K562 (cell line): ENCODE measurements around the gene RAB31. TPM values are rescaled to one million over a fixed set of nuclear protein-coding genes. Genes with fewer than 3 reads are reported as not detected.
A peak's percentile ranks its signal among the peaks of the same experiment; 100 is the strongest.

Experiments used
- CBFA2T3 ChIP-seq: fragments of 450-650 bp; IDR thresholded peaks from 2 replicates; pipeline ENCODE4 v1.6.1; 2017
- DNMT1 ChIP-seq: fragments of 450-650 bp; IDR thresholded peaks from 2 replicates; pipeline ENCODE4 v1.6.1; 2016; ENCODE audit warnings: antibody characterized with exemption, mild to moderate bottlenecking
- MAFG ChIP-seq: fragments of 450-650 bp; conservative IDR thresholded peaks from 2 replicates; pipeline ENCODE4 v1.6.1; 2016; ENCODE audit warnings: missing genetic modification characterization, missing compliant biosample characterization
- MED1 ChIP-seq: sonication (generic); formaldehyde crosslinking; IDR thresholded peaks from 2 replicates; pipeline ENCODE4 v1.8.1; 2023; ENCODE audit warnings: missing genetic modification reagents, borderline replicate concordance
- NCOR1 ChIP-seq: fragments of 450-650 bp; IDR thresholded peaks from 2 replicates; pipeline ENCODE4 v1.6.1; 2016; ENCODE audit warnings: mild to moderate bottlenecking, moderate library complexity
- PHF20 ChIP-seq: fragments of 450-650 bp; IDR thresholded peaks from 2 replicates; pipeline ENCODE4 v1.6.1; 2018; ENCODE audit not compliant: partially characterized antibody
- ZFP36 ChIP-seq: fragments of 150-350 bp; IDR thresholded peaks from 2 replicates; pipeline ENCODE4 v1.6.1; 2018; ENCODE audit warnings: low read length, low read depth; ENCODE audit not compliant: partially characterized antibody
- ZNF316 ChIP-seq: fragments of 450-650 bp; IDR thresholded peaks from 2 replicates; pipeline ENCODE4 v1.6.1; 2016
- polyA plus RNA-seq, 8 experiments: library from polyadenylated mRNA; depleted of rRNA in 4 of 8; stranded (reverse) in 5 of 8; unstranded in 3 of 8; fragments of >200 nt; fragmentation: Nextera tagmentation in 2 of 8; fragmentation: Illumina TruSeq in 1 of 8; extraction: Ambion mirVana in 2 of 8; extraction: Trizol in 1 of 8; gene quantifications; 2 replicates each; pipeline versions ENCODE4 v1.2.1 to v1.2.3, GENCODE V29; 2011 to 2014; ENCODE audit warnings: inconsistent platforms in 1 of 8, missing spikeins in 1 of 8
- total RNA-seq, 7 experiments: library from RNA; depleted of rRNA in 6 of 7; stranded (reverse); fragments of >200 nt in 6 of 7; fragmentation: Illumina TruSeq in 2 of 7; extraction: Trizol in 2 of 7; gene quantifications; 2 replicates each; pipeline versions ENCODE4 v1.2.1 to v1.2.3, GENCODE V29; 2011 to 2021; ENCODE audit warnings: low replicate concordance in 1 of 7
- TF ChIP-seq, protein P1 (sequence below): fragments of 200-800 bp; sonication (Bioruptor generic); IDR thresholded peaks from 2 replicates; pipeline ENCODE4 v1.6.1; 2017; ENCODE audit warnings: missing genetic modification characterization, missing compliant biosample characterization
- TF ChIP-seq, protein P2 (sequence below): fragments of 450-650 bp; IDR thresholded peaks from 2 replicates; pipeline ENCODE4 v1.6.1; 2017; ENCODE audit warnings: antibody characterized with exemption, mild to moderate bottlenecking
- TF ChIP-seq, protein P3 (sequence below): fragments of 450-650 bp; IDR thresholded peaks from 2 replicates; pipeline ENCODE4 v1.6.1; 2016; ENCODE audit warnings: low read depth

RAB31 gene
- total and polyA plus RNA-seq, 9 of the 15 experiments (the other 6 are each of a cell fraction or from before 2014, with no cell fraction given): 20.7 to 70.4 (median 41.3) TPM

DNA sequence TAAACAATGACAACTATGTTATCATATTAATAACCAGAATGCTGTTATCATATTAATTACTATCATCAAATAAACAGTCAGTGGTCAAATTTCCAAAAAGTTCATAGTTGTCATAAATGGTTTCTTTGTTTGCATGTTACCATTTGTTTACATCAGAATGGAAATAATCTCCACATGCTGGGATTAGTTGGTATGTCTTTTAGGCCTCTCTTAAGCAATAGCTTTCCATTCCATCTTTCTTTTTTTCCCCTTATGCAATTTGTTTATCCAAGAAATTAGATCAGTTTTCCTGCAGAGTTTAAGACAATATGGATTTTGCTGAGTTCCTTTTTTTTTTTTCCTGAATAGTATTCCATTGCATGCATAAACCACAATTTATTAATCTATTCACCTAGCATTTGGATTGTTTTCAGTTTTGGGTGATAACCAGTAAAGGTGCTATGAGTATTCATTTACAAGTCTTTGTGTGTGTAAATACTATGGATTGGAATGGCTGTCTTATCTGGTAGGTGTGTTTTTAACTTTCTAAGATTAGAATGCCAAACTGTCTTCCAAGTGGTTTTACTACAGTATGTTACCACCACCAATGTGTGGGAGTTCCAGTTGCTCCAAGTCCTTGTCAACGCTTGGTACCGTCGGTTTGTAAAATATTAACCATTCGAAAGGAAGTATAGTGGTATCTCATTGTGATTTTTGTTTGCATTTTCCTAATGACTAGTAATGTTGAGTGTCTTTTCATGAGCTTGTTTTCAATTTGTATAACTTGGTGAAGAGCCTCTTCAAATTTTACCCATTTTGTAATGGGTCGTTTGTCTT lies 144.4 kb downstream of the RAB31 start (continued):
- TF ChIP-seq, protein P1, sequence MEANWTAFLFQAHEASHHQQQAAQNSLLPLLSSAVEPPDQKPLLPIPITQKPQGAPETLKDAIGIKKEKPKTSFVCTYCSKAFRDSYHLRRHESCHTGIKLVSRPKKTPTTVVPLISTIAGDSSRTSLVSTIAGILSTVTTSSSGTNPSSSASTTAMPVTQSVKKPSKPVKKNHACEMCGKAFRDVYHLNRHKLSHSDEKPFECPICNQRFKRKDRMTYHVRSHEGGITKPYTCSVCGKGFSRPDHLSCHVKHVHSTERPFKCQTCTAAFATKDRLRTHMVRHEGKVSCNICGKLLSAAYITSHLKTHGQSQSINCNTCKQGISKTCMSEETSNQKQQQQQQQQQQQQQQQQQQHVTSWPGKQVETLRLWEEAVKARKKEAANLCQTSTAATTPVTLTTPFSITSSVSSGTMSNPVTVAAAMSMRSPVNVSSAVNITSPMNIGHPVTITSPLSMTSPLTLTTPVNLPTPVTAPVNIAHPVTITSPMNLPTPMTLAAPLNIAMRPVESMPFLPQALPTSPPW (CRISPR knock-in tag): 0 out of 2 replicates have a peak, but pooled peaks have one; percentile 11
- TF ChIP-seq ZFP36: peak; percentile 82
- TF ChIP-seq NCOR1: no peak
- no peak for TF ChIP-seq PHF20
- peak; percentile 81 for TF ChIP-seq ZNF316
- TF ChIP-seq, protein P2, sequence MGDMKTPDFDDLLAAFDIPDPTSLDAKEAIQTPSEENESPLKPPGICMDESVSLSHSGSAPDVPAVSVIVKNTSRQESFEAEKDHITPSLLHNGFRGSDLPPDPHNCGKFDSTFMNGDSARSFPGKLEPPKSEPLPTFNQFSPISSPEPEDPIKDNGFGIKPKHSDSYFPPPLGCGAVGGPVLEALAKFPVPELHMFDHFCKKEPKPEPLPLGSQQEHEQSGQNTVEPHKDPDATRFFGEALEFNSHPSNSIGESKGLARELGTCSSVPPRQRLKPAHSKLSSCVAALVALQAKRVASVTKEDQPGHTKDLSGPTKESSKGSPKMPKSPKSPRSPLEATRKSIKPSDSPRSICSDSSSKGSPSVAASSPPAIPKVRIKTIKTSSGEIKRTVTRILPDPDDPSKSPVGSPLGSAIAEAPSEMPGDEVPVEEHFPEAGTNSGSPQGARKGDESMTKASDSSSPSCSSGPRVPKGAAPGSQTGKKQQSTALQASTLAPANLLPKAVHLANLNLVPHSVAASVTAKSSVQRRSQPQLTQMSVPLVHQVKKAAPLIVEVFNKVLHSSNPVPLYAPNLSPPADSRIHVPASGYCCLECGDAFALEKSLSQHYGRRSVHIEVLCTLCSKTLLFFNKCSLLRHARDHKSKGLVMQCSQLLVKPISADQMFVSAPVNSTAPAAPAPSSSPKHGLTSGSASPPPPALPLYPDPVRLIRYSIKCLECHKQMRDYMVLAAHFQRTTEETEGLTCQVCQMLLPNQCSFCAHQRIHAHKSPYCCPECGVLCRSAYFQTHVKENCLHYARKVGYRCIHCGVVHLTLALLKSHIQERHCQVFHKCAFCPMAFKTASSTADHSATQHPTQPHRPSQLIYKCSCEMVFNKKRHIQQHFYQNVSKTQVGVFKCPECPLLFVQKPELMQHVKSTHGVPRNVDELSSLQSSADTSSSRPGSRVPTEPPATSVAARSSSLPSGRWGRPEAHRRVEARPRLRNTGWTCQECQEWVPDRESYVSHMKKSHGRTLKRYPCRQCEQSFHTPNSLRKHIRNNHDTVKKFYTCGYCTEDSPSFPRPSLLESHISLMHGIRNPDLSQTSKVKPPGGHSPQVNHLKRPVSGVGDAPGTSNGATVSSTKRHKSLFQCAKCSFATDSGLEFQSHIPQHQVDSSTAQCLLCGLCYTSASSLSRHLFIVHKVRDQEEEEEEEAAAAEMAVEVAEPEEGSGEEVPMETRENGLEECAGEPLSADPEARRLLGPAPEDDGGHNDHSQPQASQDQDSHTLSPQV: 0 out of 2 replicates have a peak, but pooled peaks have one; percentile 24
- 0 out of 2 replicates have a peak, but pooled peaks have one; percentile 10 for TF ChIP-seq MAFG
- TF ChIP-seq, protein P3, sequence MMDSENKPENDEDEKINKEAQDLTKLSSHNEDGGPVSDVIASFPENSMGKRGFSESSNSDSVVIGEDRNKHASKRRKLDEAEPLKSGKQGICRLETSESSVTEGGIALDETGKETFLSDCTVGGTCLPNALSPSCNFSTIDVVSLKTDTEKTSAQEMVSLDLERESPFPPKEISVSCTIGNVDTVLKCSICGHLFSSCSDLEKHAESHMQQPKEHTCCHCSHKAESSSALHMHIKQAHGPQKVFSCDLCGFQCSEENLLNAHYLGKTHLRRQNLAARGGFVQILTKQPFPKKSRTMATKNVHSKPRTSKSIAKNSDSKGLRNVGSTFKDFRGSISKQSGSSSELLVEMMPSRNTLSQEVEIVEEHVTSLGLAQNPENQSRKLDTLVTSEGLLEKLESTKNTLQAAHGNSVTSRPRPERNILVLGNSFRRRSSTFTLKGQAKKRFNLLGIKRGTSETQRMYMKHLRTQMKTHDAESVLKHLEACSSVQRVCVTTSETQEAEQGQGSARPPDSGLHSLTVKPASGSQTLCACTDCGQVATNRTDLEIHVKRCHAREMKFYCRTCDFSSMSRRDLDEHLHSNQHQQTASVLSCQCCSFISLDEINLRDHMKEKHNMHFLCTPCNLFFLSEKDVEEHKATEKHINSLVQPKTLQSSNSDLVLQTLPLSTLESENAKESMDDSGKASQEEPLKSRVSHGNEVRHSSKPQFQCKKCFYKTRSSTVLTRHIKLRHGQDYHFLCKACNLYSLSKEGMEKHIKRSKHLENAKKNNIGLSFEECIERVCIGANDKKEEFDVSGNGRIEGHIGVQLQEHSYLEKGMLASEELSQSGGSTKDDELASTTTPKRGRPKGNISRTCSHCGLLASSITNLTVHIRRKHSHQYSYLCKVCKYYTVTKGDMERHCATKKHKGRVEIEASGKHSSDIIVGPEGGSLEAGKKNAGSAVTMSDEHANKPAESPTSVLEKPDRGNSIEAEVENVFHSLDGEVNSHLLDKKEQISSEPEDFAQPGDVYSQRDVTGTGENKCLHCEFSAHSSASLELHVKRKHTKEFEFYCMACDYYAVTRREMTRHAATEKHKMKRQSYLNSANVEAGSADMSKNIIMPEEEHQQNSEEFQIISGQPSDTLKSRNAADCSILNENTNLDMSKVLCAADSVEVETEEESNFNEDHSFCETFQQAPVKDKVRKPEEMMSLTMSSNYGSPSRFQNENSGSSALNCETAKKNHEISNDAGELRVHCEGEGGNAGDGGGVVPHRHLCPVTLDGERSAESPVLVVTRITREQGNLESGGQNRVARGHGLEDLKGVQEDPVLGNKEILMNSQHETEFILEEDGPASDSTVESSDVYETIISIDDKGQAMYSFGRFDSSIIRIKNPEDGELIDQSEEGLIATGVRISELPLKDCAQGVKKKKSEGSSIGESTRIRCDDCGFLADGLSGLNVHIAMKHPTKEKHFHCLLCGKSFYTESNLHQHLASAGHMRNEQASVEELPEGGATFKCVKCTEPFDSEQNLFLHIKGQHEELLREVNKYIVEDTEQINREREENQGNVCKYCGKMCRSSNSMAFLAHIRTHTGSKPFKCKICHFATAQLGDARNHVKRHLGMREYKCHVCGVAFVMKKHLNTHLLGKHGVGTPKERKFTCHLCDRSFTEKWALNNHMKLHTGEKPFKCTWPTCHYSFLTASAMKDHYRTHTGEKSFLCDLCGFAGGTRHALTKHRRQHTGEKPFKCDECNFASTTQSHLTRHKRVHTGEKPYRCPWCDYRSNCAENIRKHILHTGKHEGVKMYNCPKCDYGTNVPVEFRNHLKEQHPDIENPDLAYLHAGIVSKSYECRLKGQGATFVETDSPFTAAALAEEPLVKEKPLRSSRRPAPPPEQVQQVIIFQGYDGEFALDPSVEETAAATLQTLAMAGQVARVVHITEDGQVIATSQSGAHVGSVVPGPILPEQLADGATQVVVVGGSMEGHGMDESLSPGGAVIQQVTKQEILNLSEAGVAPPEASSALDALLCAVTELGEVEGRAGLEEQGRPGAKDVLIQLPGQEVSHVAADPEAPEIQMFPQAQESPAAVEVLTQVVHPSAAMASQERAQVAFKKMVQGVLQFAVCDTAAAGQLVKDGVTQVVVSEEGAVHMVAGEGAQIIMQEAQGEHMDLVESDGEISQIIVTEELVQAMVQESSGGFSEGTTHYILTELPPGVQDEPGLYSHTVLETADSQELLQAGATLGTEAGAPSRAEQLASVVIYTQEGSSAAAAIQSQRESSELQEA: 0 out of 2 replicates have a peak, but pooled peaks have one; percentile 25
- 0 out of 2 replicates have a peak, but pooled peaks have one; percentile 16 for TF ChIP-seq CBFA2T3
- TF ChIP-seq MED1 (CRISPR knock-in tag): no peak
- no peak for TF ChIP-seq DNMT1
- TF ChIP-seq, all 486 proteins: peak for 20
